ENCODE measurements around the gene HSFX2.
A peak's percentile ranks its signal among the peaks of the same experiment; 100 is the strongest.
"Not testable (repeated sequence)": the region's sequence is repeated elsewhere in the genome, so short reads cannot be mapped to it uniquely, and the experiment has no call there.

HSFX2 gene

DNA sequence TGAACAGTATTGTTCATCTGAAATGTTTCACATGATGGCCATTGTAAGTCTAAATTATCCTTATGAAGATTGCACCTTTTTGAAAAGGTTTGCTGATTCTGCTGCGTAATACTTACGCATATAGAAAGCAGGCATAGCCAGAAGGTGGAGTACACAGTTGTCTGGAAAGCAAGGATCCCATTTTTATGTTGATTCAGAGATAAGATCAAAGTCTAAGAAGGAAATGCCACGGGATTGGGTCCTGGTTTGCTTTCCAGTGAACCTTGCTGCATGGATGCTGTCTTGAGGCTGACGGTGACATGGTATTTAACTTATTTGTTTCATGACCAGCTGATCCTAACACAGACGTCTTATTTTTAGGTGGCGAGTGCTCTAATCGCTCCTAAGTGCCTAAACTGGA is 23.3 kb downstream of the HSFX2 start:
- H3K27ac ChIP-seq: peak overlapping the region; percentile 20; the same call in 1 of the 2 replicates
- TF ChIP-seq, protein P1, sequence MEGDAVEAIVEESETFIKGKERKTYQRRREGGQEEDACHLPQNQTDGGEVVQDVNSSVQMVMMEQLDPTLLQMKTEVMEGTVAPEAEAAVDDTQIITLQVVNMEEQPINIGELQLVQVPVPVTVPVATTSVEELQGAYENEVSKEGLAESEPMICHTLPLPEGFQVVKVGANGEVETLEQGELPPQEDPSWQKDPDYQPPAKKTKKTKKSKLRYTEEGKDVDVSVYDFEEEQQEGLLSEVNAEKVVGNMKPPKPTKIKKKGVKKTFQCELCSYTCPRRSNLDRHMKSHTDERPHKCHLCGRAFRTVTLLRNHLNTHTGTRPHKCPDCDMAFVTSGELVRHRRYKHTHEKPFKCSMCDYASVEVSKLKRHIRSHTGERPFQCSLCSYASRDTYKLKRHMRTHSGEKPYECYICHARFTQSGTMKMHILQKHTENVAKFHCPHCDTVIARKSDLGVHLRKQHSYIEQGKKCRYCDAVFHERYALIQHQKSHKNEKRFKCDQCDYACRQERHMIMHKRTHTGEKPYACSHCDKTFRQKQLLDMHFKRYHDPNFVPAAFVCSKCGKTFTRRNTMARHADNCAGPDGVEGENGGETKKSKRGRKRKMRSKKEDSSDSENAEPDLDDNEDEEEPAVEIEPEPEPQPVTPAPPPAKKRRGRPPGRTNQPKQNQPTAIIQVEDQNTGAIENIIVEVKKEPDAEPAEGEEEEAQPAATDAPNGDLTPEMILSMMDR (conservative IDR thresholded peaks at IDR 0.05): no peak; the same call in 1 of the 2 replicates
- no peak for TF ChIP-seq ZFX (IDR thresholded peaks at IDR 0.05)

- H3K27ac ChIP-seq: no peak overlapping the region
- no peak for TF ChIP-seq ZFX (IDR thresholded peaks at IDR 0.05)
- TF ChIP-seq, protein P1 (conservative IDR thresholded peaks at IDR 0.05): no peak
These were observed 24.4 kb downstream of the HSFX2 start for GRCh38 chrX:149570668-149571067.

- TF ChIP-seq, protein P1 (conservative IDR thresholded peaks at IDR 0.05): no peak
- TF ChIP-seq ZFX (IDR thresholded peaks at IDR 0.05): no peak
- no peak overlapping the region for H3K27ac ChIP-seq
These were observed 25.3 kb downstream of the HSFX2 start for GRCh38 chrX:149569770-149570169.

GRCh38 chrX:149568701-149569296 is 26.3 kb downstream of the HSFX2 start:
- H3K27ac ChIP-seq: no peak overlapping the region
- no peak for TF ChIP-seq ZFX (IDR thresholded peaks at IDR 0.05)
- TF ChIP-seq, protein P1 (conservative IDR thresholded peaks at IDR 0.05): no peak

DNA sequence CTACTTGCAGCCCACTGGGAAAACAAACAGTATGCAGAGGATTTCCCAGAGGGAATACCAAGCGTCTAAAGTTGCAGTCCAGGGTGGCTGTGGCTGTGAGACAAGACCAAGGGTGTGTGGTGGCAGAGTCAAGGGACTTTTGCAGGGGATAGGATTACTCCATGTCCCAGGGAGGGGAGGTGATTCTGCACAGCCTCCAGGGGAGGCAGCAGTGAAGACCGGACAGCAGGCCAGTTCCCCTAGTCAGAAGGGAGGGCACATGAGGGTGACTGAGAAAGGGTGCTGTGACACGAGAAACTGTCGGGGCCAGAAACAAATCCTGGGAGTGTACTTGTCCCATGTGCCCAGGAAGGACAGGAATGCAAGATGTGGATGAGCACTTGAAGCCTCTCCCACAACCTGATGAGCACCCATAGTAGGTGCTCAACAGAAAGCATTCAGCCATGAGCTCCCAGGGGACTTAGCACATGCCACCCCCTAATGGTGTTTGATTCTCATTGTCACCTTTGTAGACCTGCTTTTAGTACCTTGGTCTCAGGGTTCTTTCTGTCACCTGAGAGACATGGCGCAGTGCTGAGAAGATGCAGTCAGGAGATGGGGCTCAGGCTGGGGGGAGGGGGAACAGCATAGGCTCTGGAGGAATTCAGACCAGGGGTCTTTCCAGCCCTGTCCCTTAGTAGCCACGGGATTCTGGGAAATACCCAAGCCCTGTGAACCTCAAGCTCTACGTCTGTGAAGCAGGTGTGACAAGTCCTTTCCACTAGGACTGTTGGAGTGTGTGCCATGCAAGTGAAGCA is 27.3 kb downstream of the HSFX2 start:
- no peak overlapping the region for H3K27ac ChIP-seq
- TF ChIP-seq ZFX (IDR thresholded peaks at IDR 0.05): no peak
- TF ChIP-seq, protein P1 (conservative IDR thresholded peaks at IDR 0.05): no peak

DNA sequence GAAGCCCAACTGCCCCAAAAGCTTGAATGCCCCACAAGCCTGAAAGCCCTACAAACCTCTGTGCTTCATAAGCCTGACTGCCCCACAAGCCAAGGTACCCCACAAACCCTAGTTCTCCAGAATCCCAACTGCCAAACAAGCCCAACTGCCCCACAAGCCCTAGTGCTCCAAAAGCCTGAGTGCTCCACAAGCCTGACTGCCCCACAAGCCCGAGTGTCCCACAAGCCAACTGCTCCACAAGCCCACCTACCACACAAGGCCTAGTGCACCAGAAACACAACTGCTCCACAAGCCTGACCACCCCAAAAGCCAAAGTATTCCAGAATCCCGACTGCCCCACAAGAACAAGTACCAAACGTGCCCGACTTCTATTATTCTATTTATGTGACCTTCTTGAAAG is 31.8 kb downstream of the HSFX2 start:
- TF ChIP-seq, protein P1 (conservative IDR thresholded peaks at IDR 0.05): no peak
- TF ChIP-seq ZFX (IDR thresholded peaks at IDR 0.05): no peak
- no peak overlapping the region for H3K27ac ChIP-seq

GRCh38 chrX:149555251-149555650 is 39.9 kb downstream of the HSFX2 start:
- not testable (repeated sequence) for H3K27ac ChIP-seq

GRCh38 chrX:149551939-149552248 is 43.2 kb downstream of the HSFX2 start:
- not testable (repeated sequence) for H3K27ac ChIP-seq

- H3K27ac ChIP-seq: not testable (repeated sequence)
These were observed 43.7 kb downstream of the HSFX2 start for GRCh38 chrX:149551245-149551938.

GRCh38 chrX:149550454-149550853 is 44.7 kb downstream of the HSFX2 start:
- H3K27ac ChIP-seq: not testable (repeated sequence)

- not testable (repeated sequence) for H3K27ac ChIP-seq
These were observed 45.4 kb downstream of the HSFX2 start, which contains the start of gene HSFX3 for GRCh38 chrX:149549701-149550100. HSFX3 (minus strand) TSS chrX:149549924; CDS start chrX:149549852, 72 bp downstream.

DNA sequence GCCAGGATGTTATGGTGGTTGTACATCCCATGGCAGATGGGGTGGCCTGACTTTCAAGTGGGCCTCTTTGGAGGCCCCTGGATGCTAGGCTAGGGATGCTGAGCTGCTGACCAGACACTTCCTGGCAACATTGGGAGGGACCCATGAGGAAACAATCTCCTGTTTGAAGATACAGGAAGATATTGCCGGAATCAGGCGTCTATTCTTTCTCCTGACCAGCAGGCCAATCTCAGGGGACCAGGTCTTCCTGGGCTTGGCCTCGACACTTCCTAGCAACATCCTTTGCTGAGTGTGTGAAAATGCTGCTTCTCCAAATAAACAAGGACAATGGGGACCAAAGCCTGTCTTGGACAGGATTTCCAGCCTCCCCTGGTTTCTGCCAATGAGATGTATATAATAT is 47.3 kb downstream of the HSFX2 start:
- not testable (repeated sequence) for H3K27ac ChIP-seq

DNA sequence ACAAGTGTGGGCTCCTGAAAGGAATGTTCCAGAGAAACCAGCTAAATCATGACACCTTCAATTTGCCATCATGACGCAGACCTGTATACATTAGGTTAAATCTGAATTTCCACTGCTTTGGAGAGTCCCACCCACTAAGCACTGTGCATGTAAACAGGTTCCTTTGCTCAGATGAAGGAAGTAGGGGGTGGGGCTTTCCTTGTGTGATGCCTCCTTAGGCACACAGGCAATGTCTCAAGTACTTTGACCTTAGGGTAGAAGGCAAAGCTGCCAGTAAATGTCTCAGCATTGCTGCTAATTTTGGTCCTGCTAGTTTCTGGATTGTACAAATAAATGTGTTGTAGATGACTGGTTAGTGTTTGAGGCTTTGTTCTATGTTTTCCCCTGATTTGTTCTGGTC is 48.2 kb downstream of the HSFX2 start:
- H3K27ac ChIP-seq: not testable (repeated sequence)

All from C4-2B (cell line).